HEK293 (cell line): ENCODE data around the gene POU4F3.

Experiments
- GLIS2 ChIP-seq: fragments of 450-650 bp; formaldehyde crosslinking; IDR thresholded peaks from 2 replicates; pipeline ENCODE4 v1.5.1; 2016; ENCODE audit warnings: missing biosample characterization, missing genetic modification characterization
- KLF16 ChIP-seq: fragments of 450-650 bp; formaldehyde crosslinking; IDR thresholded peaks from 2 replicates; pipeline ENCODE4 v1.5.1; 2017; ENCODE audit warnings: missing biosample characterization, missing genetic modification characterization
- MEIS1 ChIP-seq: sonication (generic); formaldehyde crosslinking; IDR thresholded peaks from 2 replicates; pipeline ENCODE4 v1.8.1; 2022; ENCODE audit warnings: missing genetic modification reagents, mild to moderate bottlenecking, borderline replicate concordance
- OSR2 ChIP-seq: fragments of 450-650 bp; formaldehyde crosslinking; IDR thresholded peaks from 2 replicates; pipeline ENCODE4 v1.5.1; 2016; ENCODE audit warnings: missing biosample characterization, missing genetic modification characterization
- OVOL3 ChIP-seq: fragments of 450-650 bp; formaldehyde crosslinking; IDR thresholded peaks from 2 replicates; pipeline ENCODE4 v1.5.1; 2016; ENCODE audit warnings: missing biosample characterization, missing genetic modification characterization
- PRDM2 ChIP-seq: fragments of 450-650 bp; formaldehyde crosslinking; IDR thresholded peaks from 2 replicates; pipeline ENCODE4 v1.5.1; 2016; ENCODE audit warnings: missing biosample characterization, missing genetic modification characterization, borderline replicate concordance
- SP3 ChIP-seq: fragments of 450-650 bp; formaldehyde crosslinking; IDR thresholded peaks from 2 replicates; pipeline ENCODE4 v1.5.1; 2016; ENCODE audit warnings: missing biosample characterization, missing genetic modification characterization
- SP7 ChIP-seq: fragments of 450-650 bp; formaldehyde crosslinking; IDR thresholded peaks from 2 replicates; pipeline ENCODE4 v1.5.1; 2016; ENCODE audit warnings: missing biosample characterization, missing genetic modification characterization
- TSHZ1 ChIP-seq: fragments of 450-650 bp; formaldehyde crosslinking; IDR thresholded peaks from 2 replicates; pipeline ENCODE4 v1.5.1; 2016; ENCODE audit warnings: missing biosample characterization, missing genetic modification characterization, borderline replicate concordance
- ZBTB7A ChIP-seq: fragments of 450-650 bp; formaldehyde crosslinking; IDR thresholded peaks from 2 replicates; pipeline ENCODE4 v1.5.1; 2016; ENCODE audit warnings: low read depth, missing biosample characterization, missing genetic modification characterization
- ZNF132 ChIP-seq: fragments of 450-650 bp; formaldehyde crosslinking; IDR thresholded peaks from 2 replicates; pipeline ENCODE4 v1.5.1; 2017; ENCODE audit warnings: missing biosample characterization, missing genetic modification characterization, borderline replicate concordance
- ZNF146 ChIP-seq: fragments of 450-650 bp; formaldehyde crosslinking; IDR thresholded peaks from 2 replicates; pipeline ENCODE4 v1.5.1; 2016; ENCODE audit warnings: missing biosample characterization, missing genetic modification characterization
- ZNF202 ChIP-seq: fragments of 450-650 bp; formaldehyde crosslinking; IDR thresholded peaks from 2 replicates; pipeline ENCODE4 v1.5.1; 2016; ENCODE audit warnings: missing biosample characterization, missing genetic modification characterization, borderline replicate concordance
- ZNF248 ChIP-seq: fragments of 450-650 bp; formaldehyde crosslinking; IDR thresholded peaks from 2 replicates; pipeline ENCODE4 v1.5.1; 2017; ENCODE audit warnings: missing biosample characterization, missing genetic modification characterization
- ZNF335 ChIP-seq: fragments of 450-650 bp; formaldehyde crosslinking; conservative IDR thresholded peaks from 2 replicates; pipeline ENCODE4 v1.5.1; 2016; ENCODE audit warnings: missing biosample characterization, missing genetic modification characterization
- ZNF366 ChIP-seq: fragments of 450-650 bp; formaldehyde crosslinking; conservative IDR thresholded peaks from 2 replicates; pipeline ENCODE4 v1.5.1; 2016; ENCODE audit warnings: missing biosample characterization, missing genetic modification characterization
- ZNF510 ChIP-seq: fragments of 450-650 bp; formaldehyde crosslinking; IDR thresholded peaks from 2 replicates; pipeline ENCODE4 v1.5.1; 2018; ENCODE audit warnings: mild to moderate bottlenecking, missing genetic modification characterization, missing biosample characterization; ENCODE audit not compliant: insufficient replicate concordance
- ZNF549 ChIP-seq: fragments of 450-650 bp; IDR thresholded peaks from 2 replicates; pipeline ENCODE4 v1.5.1; 2018; ENCODE audit warnings: missing biosample characterization, missing genetic modification characterization, mild to moderate bottlenecking, inconsistent platforms, moderate library complexity
- ZNF560 ChIP-seq: fragments of 450-650 bp; formaldehyde crosslinking; IDR thresholded peaks from 2 replicates; pipeline ENCODE4 v1.5.1; 2017; ENCODE audit warnings: missing biosample characterization, missing genetic modification characterization, borderline replicate concordance
- ZNF776 ChIP-seq: fragments of 450-650 bp; formaldehyde crosslinking; IDR thresholded peaks from 2 replicates; pipeline ENCODE4 v1.5.0; 2017; ENCODE audit warnings: missing biosample characterization, missing genetic modification characterization, borderline replicate concordance
- ZNF792 ChIP-seq: fragments of 450-650 bp; formaldehyde crosslinking; IDR thresholded peaks from 2 replicates; pipeline ENCODE4 v1.5.1; 2016; ENCODE audit warnings: missing biosample characterization, missing genetic modification characterization
- TF ChIP-seq, protein P1 (sequence below): fragments of 450-650 bp; formaldehyde crosslinking; IDR thresholded peaks from 2 replicates; pipeline ENCODE4 v1.5.1; 2016; ENCODE audit warnings: missing biosample characterization, missing genetic modification characterization
- TF ChIP-seq, protein P2 (sequence below): fragments of 450-650 bp; formaldehyde crosslinking; IDR thresholded peaks from 2 replicates; pipeline ENCODE4 v1.5.1; 2017; ENCODE audit warnings: missing biosample characterization, missing genetic modification characterization
- TF ChIP-seq, protein P3 (sequence below): IDR thresholded peaks from 2 replicates; pipeline ENCODE4 v1.6.1; 2011; ENCODE audit warnings: mild to moderate bottlenecking, low read depth, low read length, borderline replicate concordance

POU4F3 gene

GRCh38 chr5:146290318-146290717, 48.3 kb upstream of the POU4F3 start (continued):
- TF ChIP-seq, protein P1, sequence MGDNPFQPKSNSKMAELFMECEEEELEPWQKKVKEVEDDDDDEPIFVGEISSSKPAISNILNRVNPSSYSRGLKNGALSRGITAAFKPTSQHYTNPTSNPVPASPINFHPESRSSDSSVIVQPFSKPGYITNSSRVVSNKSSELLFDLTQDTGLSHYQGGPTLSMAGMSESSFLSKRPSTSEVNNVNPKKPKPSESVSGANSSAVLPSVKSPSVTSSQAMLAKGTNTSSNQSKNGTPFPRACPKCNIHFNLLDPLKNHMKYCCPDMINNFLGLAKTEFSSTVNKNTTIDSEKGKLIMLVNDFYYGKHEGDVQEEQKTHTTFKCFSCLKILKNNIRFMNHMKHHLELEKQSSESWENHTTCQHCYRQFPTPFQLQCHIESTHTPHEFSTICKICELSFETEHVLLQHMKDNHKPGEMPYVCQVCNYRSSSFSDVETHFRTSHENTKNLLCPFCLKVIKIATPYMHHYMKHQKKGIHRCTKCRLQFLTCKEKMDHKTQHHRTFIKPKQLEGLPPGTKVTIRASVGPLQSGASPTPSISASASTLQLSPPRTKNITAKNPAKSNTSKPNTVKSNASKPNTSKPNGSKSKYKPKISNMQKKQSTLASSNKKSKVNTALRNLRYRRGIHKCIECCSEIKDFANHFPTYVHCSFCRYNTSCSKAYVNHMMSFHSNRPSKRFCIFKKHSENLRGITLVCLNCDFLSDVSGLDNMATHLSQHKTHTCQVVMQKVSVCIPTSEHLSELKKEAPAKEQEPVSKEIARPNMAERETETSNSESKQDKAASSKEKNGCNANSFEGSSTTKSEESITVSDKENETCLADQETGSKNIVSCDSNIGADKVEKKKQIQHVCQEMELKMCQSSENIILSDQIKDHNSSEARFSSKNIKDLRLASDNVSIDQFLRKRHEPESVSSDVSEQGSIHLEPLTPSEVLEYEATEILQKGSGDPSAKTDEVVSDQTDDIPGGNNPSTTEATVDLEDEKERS (tag by site-specific recombination), result no peak
- TF ChIP-seq ZNF132 (no peak), ZBTB7A (no peak), ZNF202 (tag by site-specific recombination) (no peak), OSR2 (tag by site-specific recombination) (peak; percentile 77), OVOL3 (tag by site-specific recombination) (0 out of 2 replicates have a peak, but pooled peaks have one; percentile 14), ZNF146 (tag by site-specific recombination) (no peak), ZNF366 (tag by site-specific recombination) (0 out of 2 replicates have a peak, but pooled peaks have one; percentile 26), PRDM2 (tag by site-specific recombination) (no peak), GLIS2 (no peak), ZNF776 (no peak), ZNF549 (no peak), TSHZ1 (tag by site-specific recombination) (no peak), MEIS1 (no peak), ZNF335 (tag by site-specific recombination) (no peak), ZNF510 (tag by site-specific recombination) (no peak), SP3 (tag by site-specific recombination) (no peak), ZNF560 (no peak), ZNF248 (tag by site-specific recombination) (no peak), SP7 (tag by site-specific recombination) (peak; percentile 33; the same call in 1 of the 2 replicates), ZNF792 (tag by site-specific recombination) (no peak), KLF16 (tag by site-specific recombination) (no peak)
- TF ChIP-seq, protein P2, sequence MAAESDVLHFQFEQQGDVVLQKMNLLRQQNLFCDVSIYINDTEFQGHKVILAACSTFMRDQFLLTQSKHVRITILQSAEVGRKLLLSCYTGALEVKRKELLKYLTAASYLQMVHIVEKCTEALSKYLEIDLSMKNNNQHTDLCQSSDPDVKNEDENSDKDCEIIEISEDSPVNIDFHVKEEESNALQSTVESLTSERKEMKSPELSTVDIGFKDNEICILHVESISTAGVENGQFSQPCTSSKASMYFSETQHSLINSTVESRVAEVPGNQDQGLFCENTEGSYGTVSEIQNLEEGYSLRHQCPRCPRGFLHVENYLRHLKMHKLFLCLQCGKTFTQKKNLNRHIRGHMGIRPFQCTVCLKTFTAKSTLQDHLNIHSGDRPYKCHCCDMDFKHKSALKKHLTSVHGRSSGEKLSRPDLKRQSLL (tag by site-specific recombination), result no peak
- TF ChIP-seq, protein P3, sequence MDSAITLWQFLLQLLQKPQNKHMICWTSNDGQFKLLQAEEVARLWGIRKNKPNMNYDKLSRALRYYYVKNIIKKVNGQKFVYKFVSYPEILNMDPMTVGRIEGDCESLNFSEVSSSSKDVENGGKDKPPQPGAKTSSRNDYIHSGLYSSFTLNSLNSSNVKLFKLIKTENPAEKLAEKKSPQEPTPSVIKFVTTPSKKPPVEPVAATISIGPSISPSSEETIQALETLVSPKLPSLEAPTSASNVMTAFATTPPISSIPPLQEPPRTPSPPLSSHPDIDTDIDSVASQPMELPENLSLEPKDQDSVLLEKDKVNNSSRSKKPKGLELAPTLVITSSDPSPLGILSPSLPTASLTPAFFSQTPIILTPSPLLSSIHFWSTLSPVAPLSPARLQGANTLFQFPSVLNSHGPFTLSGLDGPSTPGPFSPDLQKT, result no peak
